H9 (cell line): ENCODE results near the gene TRPT1. TPM values are rescaled to one million over a fixed set of nuclear protein-coding genes. Genes with fewer than 3 reads are reported as not detected.

ENCODE experiments used
- DNase-seq: peaks from one replicate; pipeline ENCODE4 v3.0.0-alpha.2; 2017
- H2AFZ ChIP-seq: one replicate; pipeline ENCODE4 v1.6.1; 2013; ENCODE audit warnings: mild to moderate bottlenecking, low read length, control low read depth, moderate library complexity
- H2AK5ac ChIP-seq: 2 replicates; pipeline ENCODE4 v1.6.1; 2013; ENCODE audit warnings: low read length, control low read depth, mixed read lengths; ENCODE audit not compliant: insufficient read length
- H2BK120ac ChIP-seq: one replicate; pipeline ENCODE4 v1.6.1; 2013; ENCODE audit warnings: low read depth, mild to moderate bottlenecking, low read length, control low read depth, inconsistent platforms; ENCODE audit not compliant: poor library complexity, severe bottlenecking
- H2BK12ac ChIP-seq: 2 replicates; pipeline ENCODE4 v1.6.1; 2013; ENCODE audit warnings: low read length, control low read depth, mixed read lengths, low read depth; ENCODE audit not compliant: insufficient read length
- H2BK15ac ChIP-seq: 2 replicates; pipeline ENCODE4 v1.6.1; 2013; ENCODE audit warnings: low read depth, low read length, control low read depth
- H2BK20ac ChIP-seq: one replicate; pipeline ENCODE4 v1.6.1; 2013; ENCODE audit warnings: low read depth, mild to moderate bottlenecking, low read length, control low read depth, inconsistent platforms; ENCODE audit not compliant: poor library complexity, severe bottlenecking
- H2BK5ac ChIP-seq: 2 replicates; pipeline ENCODE4 v1.6.1; 2013; ENCODE audit warnings: low read length, control low read depth, mixed read lengths; ENCODE audit not compliant: insufficient read length
- H3K14ac ChIP-seq: 2 replicates; pipeline ENCODE4 v1.6.1; 2013; ENCODE audit warnings: low read length, control low read depth; ENCODE audit not compliant: insufficient read depth
- H3K18ac ChIP-seq: 2 replicates; pipeline ENCODE4 v1.6.1; 2013; ENCODE audit warnings: low read depth, mild to moderate bottlenecking, mixed read lengths, low read length, control low read depth; ENCODE audit not compliant: insufficient read length
- H3K23ac ChIP-seq: 2 replicates; pipeline ENCODE4 v1.6.1; 2013; ENCODE audit warnings: low read length, control low read depth, mixed read lengths, low read depth; ENCODE audit not compliant: insufficient read length
- H3K23me2 ChIP-seq: 2 replicates; pipeline ENCODE4 v1.6.1; 2013; ENCODE audit warnings: low read depth, mild to moderate bottlenecking, mixed read lengths, low read length, control low read depth; ENCODE audit not compliant: insufficient read length, poor library complexity, severe bottlenecking
- H3K27ac ChIP-seq: 2 replicates; pipeline ENCODE4 v1.5.1; 2013; ENCODE audit warnings: low read length, control low read depth, mixed read lengths, low read depth; ENCODE audit not compliant: insufficient read length
- H3K27me3 ChIP-seq: 2 replicates; pipeline ENCODE4 v1.6.1; 2013; ENCODE audit warnings: low read length, control low read depth, inconsistent platforms; ENCODE audit not compliant: insufficient read depth
- H3K4ac ChIP-seq: 2 replicates; pipeline ENCODE4 v1.6.1; 2013; ENCODE audit warnings: low read depth, mild to moderate bottlenecking, control low read depth, inconsistent platforms, low read length, moderate library complexity
- H3K4me1 ChIP-seq: 2 replicates; pipeline ENCODE4 v1.6.1; 2013; ENCODE audit warnings: low read length, control low read depth, inconsistent platforms; ENCODE audit not compliant: insufficient read depth
- H3K4me2 ChIP-seq: 2 replicates; pipeline ENCODE4 v1.6.1; 2013; ENCODE audit warnings: low read length, control low read depth, mixed read lengths; ENCODE audit not compliant: insufficient read length, insufficient read depth
- H3K56ac ChIP-seq: 2 replicates; pipeline ENCODE4 v1.6.1; 2013; ENCODE audit warnings: low read depth, mild to moderate bottlenecking, mixed read lengths, low read length, control low read depth; ENCODE audit not compliant: insufficient read length
- H3K79me1 ChIP-seq: 2 replicates; pipeline ENCODE4 v1.6.1; 2013; ENCODE audit warnings: low read depth, mild to moderate bottlenecking, moderate library complexity, low read length, control low read depth, inconsistent platforms; ENCODE audit not compliant: insufficient read depth, poor library complexity, severe bottlenecking
- H3K79me2 ChIP-seq: 2 replicates; pipeline ENCODE4 v1.6.1; 2013; ENCODE audit warnings: low read length, control low read depth, inconsistent platforms; ENCODE audit not compliant: insufficient read depth
- H3K9ac ChIP-seq: 2 replicates; pipeline ENCODE4 v1.6.1; 2013; ENCODE audit warnings: low read length, control low read depth, mixed read lengths; ENCODE audit not compliant: insufficient read length; ENCODE audit errors: extremely low read depth
- H3K9me3 ChIP-seq: one replicate; pipeline ENCODE4 v1.6.1; 2013; ENCODE audit warnings: low read depth, low read length, inconsistent platforms; ENCODE audit not compliant: control insufficient read depth
- H3T11ph ChIP-seq: one replicate; pipeline ENCODE4 v1.6.1; 2013; ENCODE audit warnings: mild to moderate bottlenecking, low read length, control low read depth, inconsistent platforms
- H4K20me1 ChIP-seq: one replicate; pipeline ENCODE4 v1.6.1; 2013; ENCODE audit not compliant: control insufficient read depth, insufficient read length, insufficient read depth
- H4K5ac ChIP-seq: 2 replicates; pipeline ENCODE4 v1.6.1; 2013; ENCODE audit warnings: low read depth, mild to moderate bottlenecking, mixed read lengths, low read length, control low read depth; ENCODE audit not compliant: insufficient read length
- H4K8ac ChIP-seq: replicated peaks from 2 replicates; pipeline ENCODE4 v1.6.1; 2013; ENCODE audit warnings: low read length, control low read depth, mixed read lengths, low read depth; ENCODE audit not compliant: insufficient read length
- H4K91ac ChIP-seq: 2 replicates; pipeline ENCODE4 v1.6.1; 2013; ENCODE audit warnings: low read depth, mild to moderate bottlenecking, moderate library complexity, mixed read lengths, low read length, control low read depth; ENCODE audit not compliant: insufficient read length
- H3K27ac Mint-ChIP-seq, 3 experiments: 2 replicates in 2 of 3; 3 replicates in 1 of 3; pipeline ENCODE4 v1.8.0; 2020 to 2021; ENCODE audit warnings: mixed read lengths in 3 of 3, mild to moderate bottlenecking in 1 of 3, moderate library complexity in 1 of 3
- H3K27me3 Mint-ChIP-seq: 2 replicates; pipeline ENCODE4 v1.8.0; 2021; ENCODE audit warnings: low read depth, mild to moderate bottlenecking, moderate library complexity, mixed read lengths
- H3K36me3 Mint-ChIP-seq, 3 experiments: 2 replicates in 2 of 3; 3 replicates in 1 of 3; pipeline ENCODE4 v1.8.0; 2020 to 2021; ENCODE audit warnings: low read depth in 3 of 3, mixed read lengths in 3 of 3; ENCODE audit not compliant: insufficient read depth in 1 of 3
- H3K4me1 Mint-ChIP-seq, 2 experiments: 2 replicates each; pipeline ENCODE4 v1.8.0; 2020; ENCODE audit warnings: mixed read lengths in 2 of 2
- H3K4me3 Mint-ChIP-seq, 2 experiments: 2 replicates in 1 of 2; 3 replicates in 1 of 2; pipeline ENCODE4 v1.8.0; 2020 to 2021; ENCODE audit warnings: mild to moderate bottlenecking in 2 of 2, mixed read lengths in 2 of 2, moderate library complexity in 1 of 2
- H3K9me3 Mint-ChIP-seq, 2 experiments: 2 replicates in 1 of 2; 3 replicates in 1 of 2; pipeline ENCODE4 v1.8.0; 2020; ENCODE audit warnings: mild to moderate bottlenecking in 2 of 2, mixed read lengths in 2 of 2, moderate library complexity in 1 of 2
- WGBS: extraction: QIAGEN DNeasy Blood & Tissue Kit; methylation state at CpG from one replicate; pipeline ENCODE4 v1.1.7; 2013; ENCODE audit warnings: missing lambda C conversion rate, low lambda C conversion rate, mixed read lengths; ENCODE audit not compliant: insufficient read length; ENCODE audit errors: extremely low coverage; 5-methylcytosine and 5-hydroxymethylcytosine counted together
- total RNA-seq: library from RNA; stranded (reverse); gene quantifications from 2 replicates; pipeline ENCODE4 v1.2.1, GENCODE V29; 2021
- TF ChIP-seq, protein P1 (sequence below): fragments of 200-600 bp; sonication (generic); conservative IDR thresholded peaks from 3 replicates; pipeline ENCODE4 v1.8.0; 2021; ENCODE audit warnings: antibody characterized with exemption, mild to moderate bottlenecking

Gene TRPT1
- total RNA-seq, 1 experiment from 2014 or later, result 33.6 TPM

DNA sequence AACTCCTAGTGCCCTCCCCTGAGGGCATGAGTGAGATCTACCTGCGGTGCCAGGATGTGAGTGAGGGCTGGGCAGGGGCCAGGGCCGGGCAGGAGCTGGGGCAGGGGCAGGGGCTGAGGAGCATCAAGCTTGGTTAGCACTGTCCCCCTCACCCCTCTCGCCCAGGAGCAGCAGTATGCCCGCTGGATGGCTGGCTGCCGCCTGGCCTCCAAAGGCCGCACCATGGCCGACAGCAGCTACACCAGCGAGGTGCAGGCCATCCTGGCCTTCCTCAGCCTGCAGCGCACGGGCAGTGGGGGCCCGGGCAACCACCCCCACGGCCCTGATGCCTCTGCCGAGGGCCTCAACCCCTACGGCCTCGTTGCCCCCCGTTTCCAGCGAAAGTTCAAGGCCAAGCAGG is 5.7 kb downstream of the TRPT1 start:
- Histone ChIP-seq H4K5ac (no peak overlapping the region), H3K4ac (no peak overlapping the region), H3K23ac (no peak overlapping the region), H3K18ac (no peak overlapping the region), H2AK5ac (no peak overlapping the region), H3K79me1 (no peaks in the 10 kb centered on the region), H3K79me2 (no peaks in the 10 kb centered on the region), H4K20me1 (no peaks in the 10 kb centered on the region), H3K27me3 (no peaks in the 10 kb centered on the region), H3K9me3 (no peaks in the 10 kb centered on the region), H4K91ac (no peak overlapping the region), H2BK5ac (no peak overlapping the region), H3K4me2 (no peak overlapping the region), H2BK12ac (no peak overlapping the region), H3K23me2 (no peaks in the 10 kb centered on the region), H3T11ph (no peak overlapping the region), H3K4me1 (no peaks in the 10 kb centered on the region), H2BK20ac (no peak overlapping the region), H2BK120ac (no peak overlapping the region), H3K14ac (no peak overlapping the region), H3K27ac (no peak overlapping the region), H2BK15ac (no peak overlapping the region), H3K9ac (no peak overlapping the region), H3K56ac (no peak overlapping the region), H2AFZ (no peak overlapping the region), H4K8ac (no peak overlapping the region)
- WGBS, result no CpG with 5 or more reads among the region's 17 CpGs
- H3K27ac Mint-ChIP-seq, result peak overlapping the region in 1 of 3 experiments; percentile 28; a peak in 1 of 7 replicates
- TF ChIP-seq, protein P1, sequence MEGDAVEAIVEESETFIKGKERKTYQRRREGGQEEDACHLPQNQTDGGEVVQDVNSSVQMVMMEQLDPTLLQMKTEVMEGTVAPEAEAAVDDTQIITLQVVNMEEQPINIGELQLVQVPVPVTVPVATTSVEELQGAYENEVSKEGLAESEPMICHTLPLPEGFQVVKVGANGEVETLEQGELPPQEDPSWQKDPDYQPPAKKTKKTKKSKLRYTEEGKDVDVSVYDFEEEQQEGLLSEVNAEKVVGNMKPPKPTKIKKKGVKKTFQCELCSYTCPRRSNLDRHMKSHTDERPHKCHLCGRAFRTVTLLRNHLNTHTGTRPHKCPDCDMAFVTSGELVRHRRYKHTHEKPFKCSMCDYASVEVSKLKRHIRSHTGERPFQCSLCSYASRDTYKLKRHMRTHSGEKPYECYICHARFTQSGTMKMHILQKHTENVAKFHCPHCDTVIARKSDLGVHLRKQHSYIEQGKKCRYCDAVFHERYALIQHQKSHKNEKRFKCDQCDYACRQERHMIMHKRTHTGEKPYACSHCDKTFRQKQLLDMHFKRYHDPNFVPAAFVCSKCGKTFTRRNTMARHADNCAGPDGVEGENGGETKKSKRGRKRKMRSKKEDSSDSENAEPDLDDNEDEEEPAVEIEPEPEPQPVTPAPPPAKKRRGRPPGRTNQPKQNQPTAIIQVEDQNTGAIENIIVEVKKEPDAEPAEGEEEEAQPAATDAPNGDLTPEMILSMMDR, result no peak
- H3K4me3 Mint-ChIP-seq, result no peak overlapping the region
- no peaks in the 10 kb centered on the region for H3K9me3 Mint-ChIP-seq
- no peak for DNase-seq
- peaks cover 0 to 39% (median 17%) of the 10 kb centered on the region in 3 experiments; a peak in 5 of 7 replicates for H3K36me3 Mint-ChIP-seq
- peaks cover 6 to 9% of the 10 kb centered on the region in 2 experiments for H3K4me1 Mint-ChIP-seq
- no peaks in the 10 kb centered on the region; the same call in 1 of the 2 replicates for H3K27me3 Mint-ChIP-seq
